Caco-2 (cell line): ENCODE results near the gene ATP10B. TPM values are rescaled to one million over a fixed set of nuclear protein-coding genes. Genes with fewer than 3 reads are reported as not detected.

Experiments used
- BruUV-seq: library from RNA; stranded (reverse); fragments of 400-500 nt; replicated peaks from 2 replicates; lab custom pipeline; 2021; lab: Mats Ljungman, UMichigan
- CTCF ChIA-PET: fragments of 300-600 bp; sonication (Branson Sonifier 250); formaldehyde crosslinking; loops from one replicate; lab custom pipeline; 2022; ENCODE audit warnings: antibody characterized with exemption; lab: Charles Lee
- POLR2A ChIA-PET: fragments of 300-600 bp; sonication (Branson Sonifier 250); formaldehyde crosslinking; loops from one replicate; lab custom pipeline; 2022; ENCODE audit warnings: antibody characterized with exemption; lab: Charles Lee
- DNase-seq, 2 experiments: peaks; one replicate each; pipeline versions ENCODE4 v3.0.0 to v3.0.0-alpha.2; 2020 to 2022
- H3K27me3 ChIP-seq: replicated peaks from 2 replicates; pipeline ENCODE4 v1.6.0; 2011; ENCODE audit warnings: low read length; ENCODE audit not compliant: control insufficient read depth, insufficient read depth
- H3K36me3 ChIP-seq: 2 replicates; pipeline ENCODE4 v1.5.1; 2011; ENCODE audit warnings: low read length; ENCODE audit not compliant: control insufficient read depth, insufficient read depth
- H3K4me1 ChIP-seq: fragments of 250-450 bp; sonication (Bioruptor Pico); 2 replicates; pipeline ENCODE4 v1.5.1; 2020; ENCODE audit warnings: mild to moderate bottlenecking
- H3K4me3 ChIP-seq: 2 replicates; pipeline ENCODE4 v1.5.1; 2011; ENCODE audit warnings: low read depth, mild to moderate bottlenecking, control low read depth, low read length
- H3K9me3 ChIP-seq: fragments of 250-450 bp; sonication (Bioruptor Pico); 2 replicates; pipeline ENCODE4 v1.5.1; 2020; ENCODE audit warnings: mild to moderate bottlenecking, moderate library complexity
- H3K27ac Mint-ChIP-seq: one replicate; pipeline ENCODE4 v1.8.0; 2022; ENCODE audit warnings: mixed read lengths; ENCODE audit not compliant: unreplicated experiment
- H3K27me3 Mint-ChIP-seq: one replicate; pipeline ENCODE4 v1.8.0; 2022; ENCODE audit warnings: mixed read lengths; ENCODE audit not compliant: insufficient read depth, unreplicated experiment
- H3K36me3 Mint-ChIP-seq: one replicate; pipeline ENCODE4 v1.8.0; 2022; ENCODE audit warnings: mild to moderate bottlenecking, mixed read lengths; ENCODE audit not compliant: insufficient read depth, unreplicated experiment
- H3K4me1 Mint-ChIP-seq: one replicate; pipeline ENCODE4 v1.8.0; 2022; ENCODE audit warnings: low read depth, mixed read lengths; ENCODE audit not compliant: unreplicated experiment
- H3K4me3 Mint-ChIP-seq: one replicate; pipeline ENCODE4 v1.8.0; 2022; ENCODE audit warnings: mild to moderate bottlenecking, moderate library complexity, mixed read lengths; ENCODE audit not compliant: unreplicated experiment
- H3K9me3 Mint-ChIP-seq: one replicate; pipeline ENCODE4 v1.8.0; 2022; ENCODE audit warnings: mixed read lengths; ENCODE audit not compliant: unreplicated experiment
- intact Hi-C: fragments of 100-400 bp; cut with micrococcal nuclease; formaldehyde crosslinking; loops from one replicate; pipeline ENCODE4 v1.10.0; 2022; ENCODE audit not compliant: unreplicated experiment
- total RNA-seq: library from RNA; stranded (reverse); gene quantifications from 2 replicates; pipeline ENCODE4 v1.2.3, GENCODE V29; 2022
- TF ChIP-seq, protein P1 (sequence below), 2 experiments: fragments of 200-600 bp in 1 of 2; IDR thresholded peaks; 1 replicate in 1 of 2; 2 replicates in 1 of 2; pipeline versions ENCODE4 v1.5.1 to v1.8.0; 2011 to 2022; ENCODE audit warnings: antibody characterized with exemption in 1 of 2, control low read depth in 1 of 2, inconsistent platforms in 1 of 2, low read depth in 1 of 2, low read length in 1 of 2, mild to moderate bottlenecking in 1 of 2, moderate library complexity in 1 of 2; ENCODE audit not compliant: insufficient read depth in 1 of 2, severe bottlenecking in 1 of 2, unreplicated experiment in 1 of 2

The ATP10B gene
- total RNA-seq, 1 experiment from 2014 or later = 0.43 TPM

GRCh38 chr5:160618286-160618685 is 233.7 kb downstream of the ATP10B start:
- no TSS peak for BruUV-seq
- no peaks in the 10 kb centered on the region for H3K4me1 ChIP-seq
- CTCF ChIA-PET = no interaction called here
- no peaks in the 10 kb centered on the region for H3K27me3 ChIP-seq
- Mint-ChIP-seq H3K36me3 (no peaks in the 10 kb centered on the region), H3K4me1 (no peaks in the 10 kb centered on the region), H3K27me3 (peaks cover 13% of the 10 kb centered on the region), H3K27ac (no peak overlapping the region), H3K9me3 (no peaks in the 10 kb centered on the region), H3K4me3 (no peak overlapping the region)
- H3K4me3 ChIP-seq = no peak overlapping the region
- TF ChIP-seq, protein P1, sequence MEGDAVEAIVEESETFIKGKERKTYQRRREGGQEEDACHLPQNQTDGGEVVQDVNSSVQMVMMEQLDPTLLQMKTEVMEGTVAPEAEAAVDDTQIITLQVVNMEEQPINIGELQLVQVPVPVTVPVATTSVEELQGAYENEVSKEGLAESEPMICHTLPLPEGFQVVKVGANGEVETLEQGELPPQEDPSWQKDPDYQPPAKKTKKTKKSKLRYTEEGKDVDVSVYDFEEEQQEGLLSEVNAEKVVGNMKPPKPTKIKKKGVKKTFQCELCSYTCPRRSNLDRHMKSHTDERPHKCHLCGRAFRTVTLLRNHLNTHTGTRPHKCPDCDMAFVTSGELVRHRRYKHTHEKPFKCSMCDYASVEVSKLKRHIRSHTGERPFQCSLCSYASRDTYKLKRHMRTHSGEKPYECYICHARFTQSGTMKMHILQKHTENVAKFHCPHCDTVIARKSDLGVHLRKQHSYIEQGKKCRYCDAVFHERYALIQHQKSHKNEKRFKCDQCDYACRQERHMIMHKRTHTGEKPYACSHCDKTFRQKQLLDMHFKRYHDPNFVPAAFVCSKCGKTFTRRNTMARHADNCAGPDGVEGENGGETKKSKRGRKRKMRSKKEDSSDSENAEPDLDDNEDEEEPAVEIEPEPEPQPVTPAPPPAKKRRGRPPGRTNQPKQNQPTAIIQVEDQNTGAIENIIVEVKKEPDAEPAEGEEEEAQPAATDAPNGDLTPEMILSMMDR (IDR thresholded peaks at IDR 0.05; ENCODE audit: insufficient read depth in 1 of 2, low read depth in 1 of 2, low read length in 1 of 2, severe bottlenecking in 1 of 2, unreplicated experiment in 1 of 2) = no peak
- DNase-seq = no peak
- intact Hi-C loops = no loop called here
- no peaks in the 10 kb centered on the region for H3K9me3 ChIP-seq
- no peaks in the 10 kb centered on the region for H3K36me3 ChIP-seq
- POLR2A ChIA-PET = no interaction called here

GRCh38 chr5:160616712-160617497 is 235.1 kb downstream of the ATP10B start:
- Histone ChIP-seq H3K4me1 (no peaks in the 10 kb centered on the region), H3K9me3 (no peaks in the 10 kb centered on the region), H3K27me3 (no peaks in the 10 kb centered on the region), H3K36me3 (no peaks in the 10 kb centered on the region), H3K4me3 (no peak overlapping the region)
- no TSS peak for BruUV-seq
- intact Hi-C loops = no loop called here
- ChIA-PET POLR2A (no interaction called here), CTCF (no interaction called here)
- DNase-seq = no peak
- Mint-ChIP-seq H3K27me3 (peaks cover 8% of the 10 kb centered on the region), H3K4me1 (no peaks in the 10 kb centered on the region), H3K36me3 (no peaks in the 10 kb centered on the region), H3K9me3 (no peaks in the 10 kb centered on the region), H3K27ac (no peak overlapping the region), H3K4me3 (no peak overlapping the region)
- TF ChIP-seq, protein P1 (IDR thresholded peaks at IDR 0.05; ENCODE audit: insufficient read depth in 1 of 2, low read depth in 1 of 2, low read length in 1 of 2, severe bottlenecking in 1 of 2, unreplicated experiment in 1 of 2) = no peak

- BruUV-seq = no TSS peak
Observed at GRCh38 chr5:160614136-160614535, 237.9 kb downstream of the ATP10B start.

More at GRCh38 chr5:160614136-160614535, 237.9 kb downstream of the ATP10B start:
- H3K9me3 ChIP-seq = no peaks in the 10 kb centered on the region
- no peak overlapping the region for H3K4me3 ChIP-seq
- no peak overlapping the region for H3K27ac Mint-ChIP-seq
- H3K27me3 Mint-ChIP-seq = peaks cover 12% of the 10 kb centered on the region
- no peaks in the 10 kb centered on the region for H3K4me1 ChIP-seq
- no peaks in the 10 kb centered on the region for H3K27me3 ChIP-seq
- no peaks in the 10 kb centered on the region for H3K4me1 Mint-ChIP-seq
- TF ChIP-seq, protein P1 (IDR thresholded peaks at IDR 0.05; ENCODE audit: insufficient read depth in 1 of 2, low read depth in 1 of 2, low read length in 1 of 2, severe bottlenecking in 1 of 2, unreplicated experiment in 1 of 2) = no peak
- no peak for DNase-seq
- H3K36me3 Mint-ChIP-seq = no peaks in the 10 kb centered on the region
- intact Hi-C loops = no loop called here
- no peaks in the 10 kb centered on the region for H3K36me3 ChIP-seq
- CTCF ChIA-PET = no interaction called here
- H3K9me3 Mint-ChIP-seq = no peaks in the 10 kb centered on the region
- POLR2A ChIA-PET = no interaction called here
- no peak overlapping the region for H3K4me3 Mint-ChIP-seq
